Ishikawa (cell line): ENCODE measurements around the gene MRAP.

ENCODE experiments used
- MAX ChIP-seq: IDR thresholded peaks from 2 replicates; pipeline ENCODE4 v1.6.1; 2012
- RAD21 ChIP-seq: IDR thresholded peaks from 2 replicates; pipeline ENCODE4 v1.6.1; 2012; ENCODE audit warnings: low read depth
- TAF1 ChIP-seq: IDR thresholded peaks from 2 replicates; pipeline ENCODE4 v1.6.1; 2012; ENCODE audit warnings: low read depth, mild to moderate bottlenecking

- TF ChIP-seq TAF1 (no peak), MAX (no peak), RAD21 (no peak)
Measured at GRCh38 chr21:32328595-32328994, 29.9 kb downstream of the MRAP start.
